ENCODE data around the gene DYNC1H1. TPM values are rescaled to one million over a fixed set of nuclear protein-coding genes. Genes with fewer than 3 reads are reported as not detected.

DYNC1H1 gene
- total and polyA plus RNA-seq, 2 of the 13 experiments (the other 11 are each of a cell fraction or from before 2014, with no cell fraction given) = 74.4 to 239 TPM

DNA sequence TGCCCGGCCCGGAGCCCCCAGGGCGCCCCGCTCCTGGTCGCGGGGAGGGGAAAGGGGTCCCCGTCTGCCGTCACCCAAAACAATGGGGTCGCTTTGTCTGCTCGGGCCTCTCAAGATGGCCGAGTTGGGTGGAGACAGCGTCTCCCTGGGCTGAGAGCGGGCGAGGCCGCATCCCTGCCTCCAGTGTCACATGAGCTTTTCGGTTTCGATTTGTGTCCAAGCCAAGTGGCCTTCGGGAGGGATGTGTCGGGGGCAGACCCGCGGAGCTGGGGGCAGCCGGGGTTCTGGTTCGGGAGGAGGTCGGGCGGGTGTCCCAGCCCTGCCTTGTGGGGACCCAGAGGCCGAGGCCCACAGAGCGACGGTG, 790 bp downstream of the DYNC1H1 start (continued):
- TF ChIP-seq ZNF670 (CRISPR knock-in tag; IDR thresholded peaks at IDR 0.05; ENCODE audit: borderline replicate concordance) (no peak), TRIM24 (CRISPR knock-in tag; IDR thresholded peaks at IDR 0.05) (no peak), MED1 (CRISPR knock-in tag; IDR thresholded peaks at IDR 0.05) (no peak), NPAS2 (CRISPR knock-in tag; IDR thresholded peaks at IDR 0.05; ENCODE audit: borderline replicate concordance) (no peak), ZNF879 (CRISPR knock-in tag; IDR thresholded peaks at IDR 0.05) (no peak), ZBTB3 (CRISPR knock-in tag; IDR thresholded peaks at IDR 0.05; ENCODE audit: borderline replicate concordance, low read depth) (no peak), ZKSCAN1 (IDR thresholded peaks at IDR 0.05; ENCODE audit: low read length) (no peak), ZNF12 (CRISPR knock-in tag; IDR thresholded peaks at IDR 0.05) (no peak), ZFP37 (CRISPR knock-in tag; IDR thresholded peaks at IDR 0.05; ENCODE audit: borderline replicate concordance) (no peak), E2F1 (CRISPR knock-in tag; IDR thresholded peaks at IDR 0.05) (no peak), ZMYM4 (CRISPR knock-in tag; IDR thresholded peaks at IDR 0.05) (no peak), ZNF10 (CRISPR knock-in tag; IDR thresholded peaks at IDR 0.05; ENCODE audit: borderline replicate concordance, low read depth) (no peak), ZNF160 (CRISPR knock-in tag; IDR thresholded peaks at IDR 0.05) (0 out of 2 replicates have a peak, but pooled peaks have one; percentile 47), ZNF703 (CRISPR knock-in tag; IDR thresholded peaks at IDR 0.05; ENCODE audit: borderline replicate concordance) (no peak), ZBTB44 (CRISPR knock-in tag; IDR thresholded peaks at IDR 0.05) (no peak), KLF16 (CRISPR knock-in tag; IDR thresholded peaks at IDR 0.05) (no peak), ZNF317 (CRISPR knock-in tag; IDR thresholded peaks at IDR 0.05) (no peak), YEATS4 (CRISPR knock-in tag; IDR thresholded peaks at IDR 0.05; ENCODE audit: borderline replicate concordance) (peak; percentile 29), ZNF652 (CRISPR knock-in tag; IDR thresholded peaks at IDR 0.05; ENCODE audit: borderline replicate concordance, low read depth) (no peak), KDM5A (IDR thresholded peaks at IDR 0.05; ENCODE audit: borderline replicate concordance, low read length) (peak; percentile 42; the same call in 1 of the 2 replicates), ZNF724P (CRISPR knock-in tag; IDR thresholded peaks at IDR 0.05; ENCODE audit: borderline replicate concordance) (no peak), MBD4 (IDR thresholded peaks at IDR 0.05; ENCODE audit: borderline replicate concordance, low read length) (no peak), ZNF780A (CRISPR knock-in tag; IDR thresholded peaks at IDR 0.05) (no peak), DMAP1 (CRISPR knock-in tag; IDR thresholded peaks at IDR 0.05) (no peak), ZFYVE20 (CRISPR knock-in tag; IDR thresholded peaks at IDR 0.05; ENCODE audit: borderline replicate concordance, low read depth) (no peak), NFYB (CRISPR knock-in tag; IDR thresholded peaks at IDR 0.05) (no peak), ZNF878 (CRISPR knock-in tag; IDR thresholded peaks at IDR 0.05) (no peak), ZNF546 (CRISPR knock-in tag; conservative IDR thresholded peaks at IDR 0.05) (0 out of 2 replicates have a peak, but pooled peaks have one; percentile 27)
- TF ChIP-seq, protein P1, sequence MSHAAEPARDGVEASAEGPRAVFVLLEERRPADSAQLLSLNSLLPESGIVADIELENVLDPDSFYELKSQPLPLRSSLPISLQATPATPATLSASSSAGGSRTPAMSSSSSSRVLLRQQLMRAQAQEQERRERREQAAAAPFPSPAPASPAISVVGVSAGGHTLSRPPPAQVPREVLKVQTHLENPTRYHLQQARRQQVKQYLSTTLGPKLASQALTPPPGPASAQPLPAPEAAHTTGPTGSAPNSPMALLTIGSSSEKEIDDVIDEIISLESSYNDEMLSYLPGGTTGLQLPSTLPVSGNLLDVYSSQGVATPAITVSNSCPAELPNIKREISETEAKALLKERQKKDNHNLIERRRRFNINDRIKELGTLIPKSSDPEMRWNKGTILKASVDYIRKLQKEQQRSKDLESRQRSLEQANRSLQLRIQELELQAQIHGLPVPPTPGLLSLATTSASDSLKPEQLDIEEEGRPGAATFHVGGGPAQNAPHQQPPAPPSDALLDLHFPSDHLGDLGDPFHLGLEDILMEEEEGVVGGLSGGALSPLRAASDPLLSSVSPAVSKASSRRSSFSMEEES (CRISPR knock-in tag; IDR thresholded peaks at IDR 0.05) = peak; percentile 32; the same call in 1 of the 2 replicates
